HG02623 (cell line): ENCODE measurements around the gene IFNA14.
"Not testable (repeated sequence)": the region's sequence is repeated elsewhere in the genome, so short reads cannot be mapped to it uniquely, and the experiment has no call there.

ENCODE experiments used
- ATAC-seq: cut with Tn5 transposase; IDR thresholded peaks from one replicate; pipeline ENCODE4 v1.9.1; 2021; ENCODE audit warnings: moderate library complexity; ENCODE audit not compliant: unreplicated experiment

IFNA14 gene

DNA sequence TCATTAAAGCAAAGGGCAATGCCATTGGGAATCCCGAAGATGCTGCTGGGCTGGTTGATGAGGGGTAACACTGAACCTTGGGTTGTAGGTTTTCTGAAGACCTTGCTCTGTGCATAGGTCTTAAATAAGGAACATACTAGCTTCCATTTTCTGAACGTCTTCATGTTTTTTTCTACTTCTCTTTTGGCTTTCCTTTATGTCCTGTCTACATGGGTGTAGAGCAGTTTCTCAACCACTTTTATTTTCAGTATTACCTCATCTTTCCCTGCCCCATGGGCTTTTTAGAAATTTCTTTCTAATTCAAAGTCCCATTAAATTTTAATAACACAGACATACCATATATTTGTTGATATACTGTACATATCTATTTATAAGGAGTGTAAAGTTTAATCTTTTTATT, at the start of gene IFNA14:
TSS of gene IFNA14 (minus strand) at position 95 of the 400 bp plus-strand sequence. CDS start at position 25, 70 bp downstream.
- no peak for ATAC-seq

DNA sequence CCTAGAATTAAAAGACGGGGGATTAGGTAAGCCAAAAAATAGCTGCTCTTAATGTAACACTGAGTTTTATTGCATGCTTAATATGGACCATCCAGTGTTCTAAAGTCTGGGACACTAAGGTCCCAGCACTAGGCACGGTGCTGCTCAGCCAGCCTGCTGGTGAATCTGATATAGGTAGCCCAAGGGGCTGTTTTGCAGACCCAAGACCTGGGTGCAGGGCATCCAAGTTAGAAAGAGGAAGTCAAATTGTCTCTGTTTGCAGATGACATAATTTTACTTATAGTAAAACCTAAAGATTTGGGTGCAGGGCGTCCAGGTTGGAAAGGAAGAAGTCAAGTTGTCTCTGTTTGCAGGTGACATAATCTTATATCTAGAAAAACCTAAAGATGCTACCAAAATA, 47.5 kb upstream of the IFNA14 start:
- ATAC-seq = no peak

GRCh38 chr9:21286659-21287058, 46.9 kb upstream of the IFNA14 start:
- ATAC-seq = no peak

DNA sequence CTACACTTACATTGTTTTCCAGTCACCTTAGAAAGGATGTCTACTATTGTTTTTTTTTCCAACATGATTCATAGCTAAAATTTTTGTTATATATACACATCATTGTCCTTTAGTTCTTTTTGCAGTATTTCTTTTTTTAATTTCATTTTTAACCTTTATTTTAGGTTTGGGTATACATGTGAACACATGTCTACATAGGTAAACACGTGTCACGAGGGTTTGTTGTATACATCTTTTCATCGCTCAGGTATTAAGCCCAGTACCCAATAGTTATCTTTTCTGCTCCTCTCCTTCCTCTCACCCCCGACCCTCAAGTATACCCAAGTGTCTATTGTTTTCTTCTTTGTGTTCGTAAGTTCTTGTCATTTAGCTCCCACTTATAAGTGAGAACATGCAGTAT, 46.3 kb upstream of the IFNA14 start:
- no peak for ATAC-seq

GRCh38 chr9:21281275-21281674, 41.5 kb upstream of the IFNA14 start:
- no peak for ATAC-seq

DNA sequence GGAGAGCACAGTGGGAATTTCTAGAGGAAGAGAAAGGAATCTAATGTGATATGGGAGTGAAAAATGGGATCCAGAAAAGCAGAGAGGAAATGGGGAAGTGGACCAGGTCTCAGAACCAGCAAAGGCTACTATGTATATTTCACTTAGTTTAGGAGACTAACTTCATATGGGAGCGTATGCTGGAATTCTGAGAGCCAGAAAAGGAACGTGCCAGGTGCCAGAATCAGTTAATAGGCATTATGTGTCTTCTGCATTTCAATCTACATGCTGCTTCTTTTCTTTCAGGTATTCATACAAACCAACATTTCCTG, 28.5 kb upstream of the IFNA14 start:
- ATAC-seq = no peak

DNA sequence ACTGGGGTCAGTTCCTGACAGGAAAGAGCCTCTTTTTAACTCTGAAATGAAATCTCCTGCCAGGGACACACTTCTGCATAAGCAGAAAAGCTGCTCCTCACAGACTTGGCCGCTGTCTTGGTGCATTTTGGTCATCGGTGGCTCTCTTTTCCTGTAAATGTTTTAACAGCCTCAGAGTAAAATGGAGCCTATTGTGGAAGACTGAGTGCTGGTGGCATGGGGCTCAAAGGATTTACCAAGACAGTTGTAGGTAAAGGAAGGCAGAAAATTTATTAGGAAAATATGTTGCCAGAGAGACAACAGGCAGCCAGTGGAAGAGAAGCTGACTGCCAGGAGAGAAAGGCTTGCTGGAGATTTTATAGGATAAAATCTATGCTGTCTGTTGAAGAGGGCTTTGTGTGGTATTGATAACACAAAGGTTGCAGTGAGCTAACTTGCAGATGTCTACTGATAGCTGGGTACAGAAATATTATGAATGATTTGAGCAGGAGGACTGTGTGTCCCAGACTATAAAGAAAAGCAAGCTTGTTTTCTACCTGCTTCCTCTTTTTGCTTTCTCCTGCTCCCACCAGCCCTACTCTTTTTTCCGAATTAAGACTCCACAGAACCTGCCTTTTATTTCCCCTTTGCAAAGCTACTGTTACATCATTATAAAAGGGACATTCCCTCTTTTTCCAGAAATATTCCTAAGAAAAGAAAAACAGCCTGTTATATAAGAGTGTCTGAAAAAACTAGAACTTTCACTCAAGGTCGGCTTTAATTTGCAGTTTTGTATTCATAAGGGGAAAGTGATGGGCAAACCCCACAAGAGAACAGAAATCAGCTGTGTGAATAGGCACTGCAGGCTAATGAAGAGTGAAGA, 27.9 kb upstream of the IFNA14 start:
- no peak for ATAC-seq

DNA sequence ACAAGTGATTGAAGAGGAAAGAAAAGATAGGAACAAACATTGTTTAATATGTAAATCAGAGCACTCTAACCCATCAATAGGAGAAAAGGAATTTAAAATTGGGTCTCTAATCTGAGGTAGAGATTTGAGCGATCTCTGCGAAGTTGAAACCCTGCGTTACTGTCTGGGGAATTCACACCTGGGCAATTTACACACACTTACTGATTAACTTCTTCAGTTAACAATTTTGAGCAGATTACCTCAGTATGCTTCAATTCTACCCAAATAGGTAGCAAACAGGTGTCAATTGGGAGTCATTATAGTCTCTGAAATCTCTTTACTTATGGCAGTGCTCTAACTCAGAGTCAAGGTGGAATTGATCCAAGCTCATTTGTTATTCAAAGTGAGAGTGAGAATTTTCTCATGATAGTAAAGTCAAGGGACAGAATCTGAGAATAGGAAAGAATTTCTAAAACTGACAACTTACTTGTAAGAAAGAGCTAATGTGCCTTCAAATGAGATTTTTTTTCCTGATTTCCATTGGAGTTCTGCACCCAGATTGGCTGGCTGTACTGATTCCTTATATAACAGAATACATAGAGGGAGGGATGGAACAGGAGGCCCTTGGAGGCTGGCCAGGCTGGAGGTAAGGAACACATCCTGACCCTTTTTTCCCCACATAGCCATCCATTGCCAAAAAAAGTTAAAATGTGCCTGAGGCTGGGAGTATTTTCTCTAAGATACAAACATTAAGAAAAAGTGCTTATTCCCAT, 27.1 kb upstream of the IFNA14 start:
- ATAC-seq = no peak

DNA sequence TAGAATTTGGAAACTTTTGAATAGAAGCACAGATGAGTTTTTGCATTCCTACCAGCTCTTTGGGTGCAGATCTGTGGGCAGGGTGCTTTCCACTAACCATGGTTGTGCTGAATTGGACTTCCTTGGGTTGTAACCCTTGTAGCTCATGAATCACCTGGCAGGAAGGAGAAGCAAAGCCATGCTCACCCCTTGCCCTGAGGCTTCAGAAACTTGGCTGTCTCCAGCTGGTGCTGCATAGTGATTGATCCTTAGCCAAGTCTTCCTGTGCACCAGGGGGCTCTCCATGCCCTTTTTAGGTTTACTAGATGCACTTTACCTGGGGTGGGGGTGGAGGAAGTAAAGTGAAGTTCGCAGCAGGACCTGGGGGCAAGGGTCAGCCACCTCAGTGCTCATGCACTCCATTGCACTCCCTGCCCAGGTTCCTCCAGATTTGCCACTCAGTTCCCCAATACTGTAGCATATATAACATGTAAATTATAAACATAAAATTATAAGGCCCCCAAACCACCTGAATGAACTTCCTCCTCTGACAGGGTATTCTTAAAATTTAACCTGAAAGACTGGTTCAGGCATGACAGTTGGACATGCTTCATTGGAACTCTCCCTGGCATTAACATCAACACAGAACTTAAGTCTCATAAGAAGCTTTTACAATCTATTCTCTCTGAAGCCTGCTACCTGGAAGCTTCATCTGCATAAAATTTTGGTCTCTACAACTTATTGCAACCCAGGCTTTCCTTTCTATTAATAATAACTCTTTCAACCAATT, 25.8 kb upstream of the IFNA14 start:
- peak; percentile 51 for ATAC-seq

DNA sequence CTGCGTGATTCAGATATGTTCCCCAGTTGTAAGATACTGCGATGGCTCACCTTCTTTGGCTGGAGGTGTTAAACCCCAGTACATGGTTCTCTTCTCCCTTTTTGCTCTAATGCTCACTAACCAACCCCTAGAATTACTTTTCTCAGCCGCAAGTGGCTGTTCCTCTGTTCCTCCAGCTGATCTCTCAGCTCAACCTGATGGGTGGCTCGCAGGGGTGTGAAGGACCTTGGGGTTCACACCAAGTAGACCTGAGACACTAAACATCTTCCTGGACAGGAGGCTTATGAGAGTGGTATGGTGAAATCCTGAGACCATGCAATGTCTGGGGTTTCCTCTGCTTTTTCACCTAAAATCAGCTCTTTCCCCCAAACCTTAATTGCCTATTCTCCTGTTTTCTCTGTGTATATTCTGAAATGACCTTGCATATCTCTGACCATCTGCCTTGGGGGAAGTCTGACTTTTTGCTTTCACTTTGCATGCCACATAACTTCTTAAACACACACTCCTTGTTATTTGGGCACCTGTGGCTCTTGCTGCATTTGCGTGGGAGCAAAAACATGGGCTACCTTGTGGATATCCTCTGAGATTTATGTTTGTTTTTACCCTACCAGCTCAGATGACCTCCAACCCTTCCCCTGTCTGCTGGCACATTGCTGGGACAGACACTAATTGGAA, 15.9 kb upstream of the IFNA14 start:
- ATAC-seq = no peak

DNA sequence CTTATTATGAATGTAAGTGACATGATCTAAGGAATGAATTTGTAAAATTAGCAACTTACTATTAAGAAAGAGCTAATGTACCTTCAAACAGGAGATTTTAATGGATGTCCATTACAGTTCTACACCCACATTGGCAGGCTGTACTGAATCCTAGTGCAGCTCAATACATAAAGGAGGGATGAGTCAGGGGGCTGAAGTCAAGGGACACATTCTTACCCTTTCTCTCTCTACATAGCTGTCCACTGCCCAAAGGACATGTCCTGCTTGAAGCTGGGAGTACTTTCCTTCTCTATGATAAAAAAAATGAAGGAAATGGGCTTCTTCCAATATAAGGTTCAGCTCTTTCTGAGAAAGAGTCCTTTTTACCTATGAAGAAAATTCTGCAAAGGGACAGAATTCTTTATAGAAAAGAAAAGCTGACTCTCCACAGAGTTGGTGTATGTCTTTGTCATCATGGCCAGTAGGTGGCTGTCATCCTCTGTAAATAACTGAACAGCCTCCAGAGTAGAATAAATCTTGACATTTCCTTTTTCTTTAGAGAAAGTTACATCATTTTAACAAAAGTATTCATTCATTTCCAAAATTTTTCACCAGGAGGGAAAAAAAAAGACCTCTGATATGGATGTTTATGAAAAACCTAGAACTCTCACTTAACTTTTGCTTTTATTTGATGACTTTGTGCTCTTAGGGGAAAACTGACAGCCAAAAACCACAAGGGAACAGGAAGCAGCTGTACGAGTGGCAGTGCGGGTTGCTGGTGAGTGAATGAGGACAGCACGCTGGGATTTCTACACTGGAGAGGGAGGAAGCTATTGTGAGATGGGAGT, 13.1 kb upstream of the IFNA14 start:
- peak; percentile 69 for ATAC-seq

DNA sequence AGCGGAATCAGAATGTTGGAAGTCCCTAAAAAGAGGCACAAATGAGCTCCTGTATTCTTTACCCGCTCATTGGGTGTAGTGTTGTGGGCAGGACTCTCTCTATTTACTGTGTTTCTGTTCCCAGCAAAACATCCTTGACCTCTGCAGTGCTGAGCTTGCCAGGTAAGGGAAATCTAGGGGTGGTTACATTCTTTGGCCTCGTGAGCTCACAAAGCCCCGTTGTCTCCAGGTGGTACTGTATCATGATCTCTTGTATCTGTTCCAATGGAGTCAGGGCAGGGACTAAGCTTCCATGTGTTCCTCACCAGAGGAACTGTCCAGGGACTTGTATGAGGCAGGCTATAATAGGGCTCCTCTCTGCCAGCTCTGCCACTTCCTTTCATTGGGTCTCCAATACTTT, 11.8 kb upstream of the IFNA14 start:
- ATAC-seq = no peak

- ATAC-seq = no peak
These were observed 11.4 kb upstream of the IFNA14 start for GRCh38 chr9:21251190-21251589.

DNA sequence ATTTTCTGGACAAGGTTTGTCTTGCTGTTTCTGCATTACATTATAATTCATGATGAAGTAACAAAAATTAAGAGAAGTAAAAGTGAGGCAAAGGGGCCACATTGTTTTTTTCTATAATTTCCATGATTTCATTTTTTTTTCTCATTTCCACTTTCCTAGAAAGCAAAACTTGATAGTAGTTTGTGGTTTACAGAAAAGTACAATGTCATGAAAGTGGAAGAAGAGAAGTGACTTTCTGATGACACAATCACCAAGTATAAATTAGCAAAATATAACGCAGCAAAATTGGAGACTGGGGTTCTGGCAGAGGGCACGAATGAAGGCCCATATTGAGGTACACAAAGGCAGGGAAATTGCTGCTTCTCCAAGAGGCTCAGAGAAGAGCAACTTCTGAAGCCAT, 5.0 kb upstream of the IFNA14 start:
- ATAC-seq = no peak

DNA sequence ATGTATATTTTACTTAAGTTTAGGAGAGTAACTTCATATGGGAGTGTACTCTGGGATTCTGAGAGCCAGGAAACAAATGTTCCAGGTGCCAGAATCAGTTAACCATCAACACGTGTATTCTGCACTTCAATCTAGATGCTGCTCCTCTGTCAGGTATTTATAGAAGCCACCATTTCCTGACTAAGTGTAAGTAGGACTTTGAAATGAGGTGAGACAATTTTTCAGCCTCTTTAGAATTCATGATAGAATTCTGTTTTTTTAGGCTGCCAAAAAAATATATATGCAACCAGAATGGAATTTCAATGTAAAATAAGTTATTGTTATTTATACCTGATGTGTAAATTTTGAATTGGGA, 3.5 kb downstream of the IFNA14 start:
- not testable (repeated sequence) for ATAC-seq

GRCh38 chr9:21235468-21236359, 4.1 kb downstream of the IFNA14 start:
- peak; percentile 81 for ATAC-seq

- no peak for ATAC-seq
These were observed 5.6 kb downstream of the IFNA14 start for GRCh38 chr9:21234153-21234687.

DNA sequence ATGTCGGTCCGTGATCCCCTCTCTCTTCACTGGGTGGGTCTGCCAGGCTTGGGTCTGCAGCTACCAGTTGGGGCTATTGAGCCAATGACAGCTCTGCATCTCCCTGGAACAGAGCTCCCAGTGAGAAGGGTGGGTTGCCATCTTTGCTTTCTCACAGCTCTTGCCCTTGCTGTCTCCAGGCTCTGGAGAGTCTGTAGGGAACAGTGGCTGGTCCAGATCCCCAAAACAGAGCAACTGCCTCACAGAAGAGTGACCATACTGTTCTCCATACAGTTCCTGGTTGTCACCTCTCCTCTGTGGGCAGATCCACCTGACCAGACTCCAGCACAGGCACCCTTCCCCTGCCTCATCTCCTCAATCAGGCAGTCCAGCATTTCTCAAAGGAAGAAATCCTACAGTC, 6.5 kb downstream of the IFNA14 start:
- ATAC-seq = no peak

DNA sequence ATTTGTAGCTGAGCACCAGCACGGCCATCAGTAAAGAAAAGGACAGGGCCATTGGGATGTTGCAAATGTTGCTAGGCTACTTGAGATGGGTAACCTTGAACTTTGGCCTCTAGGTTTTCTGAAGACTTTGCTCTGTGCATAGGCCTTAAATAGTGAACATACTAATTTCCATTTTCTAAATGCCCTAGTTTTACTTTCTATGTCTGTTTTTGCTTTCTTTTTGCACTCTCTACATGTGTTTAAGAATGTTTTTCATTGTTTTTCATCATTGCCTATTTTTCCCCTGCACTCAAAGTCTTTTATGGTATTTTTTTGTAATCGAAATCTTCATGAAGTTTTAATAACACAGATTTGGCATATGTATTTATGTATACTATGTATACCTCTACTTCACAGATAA, 11.7 kb downstream of the IFNA14 start, which contains the start of gene IFNA17:
TSS of gene IFNA17 (minus strand) at position 101 of the 400 bp plus-strand sequence. CDS start at position 52, 49 bp downstream.
- ATAC-seq = no peak
